NOMO-1 (cell line): ENCODE data around the gene ADCY2.

Source experiments
- DNase-seq, 2 experiments: peaks; one replicate each; lab custom pipeline; 2025; ENCODE audit not compliant: unreplicated experiment in 2 of 2; lab: John Stamatoyannopoulos, UW

Gene ADCY2

GRCh38 chr5:7705261-7705660 lies 309.3 kb downstream of the ADCY2 start:
- no peak for DNase-seq

- DNase-seq: no peak
Measured at GRCh38 chr5:7705736-7706135, 309.8 kb downstream of the ADCY2 start.

DNA sequence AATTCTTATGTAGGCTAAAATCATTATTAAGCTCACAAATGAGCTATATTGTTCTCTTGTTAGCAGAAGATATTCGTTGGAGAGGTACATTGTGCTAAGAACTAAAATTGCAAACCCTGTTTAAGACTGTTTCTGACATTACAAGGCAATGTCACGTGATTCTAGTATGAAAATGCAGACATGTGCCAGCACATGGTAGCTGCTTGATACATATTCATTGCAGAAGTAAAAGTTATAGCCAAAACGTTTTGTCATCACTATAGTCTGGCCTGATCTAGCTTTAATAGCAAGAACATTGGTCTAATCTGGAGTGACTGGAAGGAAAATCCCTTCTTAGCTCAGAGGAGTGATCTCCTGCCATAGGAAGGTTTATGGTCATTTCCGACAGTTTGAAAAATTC lies 310.3 kb downstream of the ADCY2 start:
- DNase-seq: no peak

DNA sequence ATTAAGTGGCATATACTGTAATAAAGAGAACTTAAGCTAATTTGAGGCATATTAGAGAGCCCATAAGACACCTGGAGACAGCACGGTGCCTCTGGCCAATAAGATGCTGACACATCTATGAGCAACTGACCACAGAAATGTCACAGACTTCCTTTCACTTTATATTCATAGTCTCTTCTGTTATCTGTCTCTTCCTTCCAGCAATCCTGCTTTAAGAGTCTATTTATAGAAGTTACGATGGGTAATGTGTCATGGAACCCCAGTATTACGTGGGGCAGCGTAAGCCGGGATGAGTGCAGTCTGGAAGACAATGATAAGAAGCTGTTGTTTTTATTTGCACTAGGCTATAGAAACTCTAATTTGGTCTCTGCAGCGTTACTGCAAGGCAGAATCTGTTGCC lies 318.2 kb downstream of the ADCY2 start:
- no peak for DNase-seq

- no peak for DNase-seq
Measured at GRCh38 chr5:7714697-7715096, 318.8 kb downstream of the ADCY2 start.

- DNase-seq: no peak
Measured at GRCh38 chr5:7717691-7718090, 321.8 kb downstream of the ADCY2 start.

DNA sequence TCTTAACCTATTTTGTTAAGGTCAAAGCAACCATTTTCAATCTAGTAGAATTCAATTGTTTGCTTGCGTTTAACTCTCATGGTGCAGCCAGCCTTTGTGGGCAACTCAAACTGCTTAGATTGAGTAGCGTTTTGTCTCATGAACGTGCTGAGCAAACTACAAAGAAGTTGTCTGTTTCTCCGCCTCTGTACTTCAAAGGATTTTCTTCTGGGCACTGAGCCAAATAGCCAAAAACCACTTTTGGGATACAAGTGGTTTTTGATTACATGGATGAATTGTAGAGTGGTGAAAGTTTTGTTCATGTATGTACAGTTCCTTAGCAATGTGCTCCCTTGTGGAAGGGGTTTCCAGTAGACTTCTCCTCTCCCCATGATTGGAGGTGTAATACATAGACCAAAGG lies 332.1 kb downstream of the ADCY2 start:
- no peak for DNase-seq

DNA sequence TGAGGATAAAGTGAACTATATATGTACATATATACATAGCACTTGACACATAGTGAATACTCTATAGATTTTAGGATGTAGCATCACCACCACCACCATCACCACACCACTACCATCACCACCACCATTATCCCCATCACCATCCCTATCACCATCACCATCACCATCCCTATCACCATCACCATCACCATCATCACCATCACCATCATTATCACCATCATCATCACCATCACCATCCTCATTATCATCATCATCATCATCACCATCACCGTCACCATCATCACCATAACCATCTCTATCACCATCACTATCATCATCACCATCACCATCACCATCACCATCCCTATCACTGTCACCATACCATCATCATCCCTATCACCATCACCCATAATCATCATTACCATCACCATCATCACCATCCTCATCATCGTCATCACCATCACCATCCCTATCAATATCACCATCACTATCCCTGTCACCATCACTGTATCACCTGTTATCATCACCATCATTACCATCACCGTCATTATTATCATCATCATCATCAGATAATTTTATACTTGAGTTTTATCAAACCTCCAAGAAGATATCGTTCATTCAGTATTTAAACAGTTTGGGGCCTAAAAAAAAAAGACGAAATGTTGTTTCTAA lies 345.6 kb downstream of the ADCY2 start:
- DNase-seq: no peak

- no peak for DNase-seq
Measured at GRCh38 chr5:7742241-7742656, 346.3 kb downstream of the ADCY2 start.

DNA sequence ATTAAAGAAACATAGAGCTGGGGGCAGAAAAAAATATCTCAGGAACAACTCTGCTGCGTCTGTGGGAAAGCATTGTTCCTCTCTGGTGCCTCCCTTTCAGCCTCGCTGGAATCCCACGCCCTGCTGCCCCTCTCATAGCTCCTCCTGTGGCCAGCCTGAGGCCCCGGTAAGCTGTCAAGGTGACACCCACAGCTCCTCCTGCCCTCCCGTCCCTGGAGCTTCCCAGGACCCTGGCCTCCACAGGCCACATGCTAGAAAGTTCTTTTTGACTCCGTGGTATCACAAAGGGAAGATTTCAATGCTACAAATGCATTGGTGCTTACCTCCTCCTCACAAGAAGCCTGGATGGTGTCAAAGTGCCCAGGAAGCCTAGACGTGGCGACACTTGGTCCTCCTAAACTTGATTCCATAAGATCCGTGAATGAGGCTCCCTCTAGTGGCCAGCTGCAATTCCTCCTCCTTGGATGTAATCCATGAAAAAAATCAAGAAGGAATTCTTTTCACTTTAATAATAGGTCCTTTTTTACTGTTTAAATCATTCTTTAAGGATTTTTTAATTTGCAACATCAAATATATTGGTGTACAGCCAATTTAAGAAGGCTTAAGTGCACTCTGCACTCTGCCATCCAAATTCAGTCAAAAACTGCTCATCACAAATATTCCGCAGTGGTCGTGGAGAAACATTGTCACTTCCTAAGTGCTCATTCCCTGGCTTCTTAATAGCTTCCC lies 350.1 kb downstream of the ADCY2 start:
- peak; percentile 6 to 49 for DNase-seq

DNA sequence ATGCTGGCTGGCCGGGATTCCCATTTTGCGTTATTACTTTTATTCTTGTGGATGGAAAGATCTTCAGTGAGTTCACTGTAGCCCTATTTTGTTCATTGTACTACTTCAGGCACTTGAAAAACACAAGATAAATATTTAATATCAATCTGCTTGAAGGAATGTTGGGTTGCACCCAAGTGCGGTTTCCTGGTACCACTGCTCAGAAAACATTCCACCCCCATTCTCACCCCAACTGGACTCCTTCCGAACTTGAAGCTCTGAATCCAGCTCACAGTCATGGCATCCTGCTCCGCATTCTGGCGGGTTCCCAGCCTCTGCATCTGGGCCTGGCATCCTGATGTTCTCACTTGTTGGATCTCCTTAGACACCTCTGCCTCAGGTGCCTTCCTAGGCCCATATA lies 351.8 kb downstream of the ADCY2 start:
- DNase-seq: no peak

GRCh38 chr5:7749626-7750025 lies 353.7 kb downstream of the ADCY2 start:
- no peak for DNase-seq

- no peak for DNase-seq
Measured at GRCh38 chr5:7751874-7752273, 355.9 kb downstream of the ADCY2 start.

GRCh38 chr5:7753181-7753580 lies 357.2 kb downstream of the ADCY2 start:
- no peak for DNase-seq

GRCh38 chr5:7753596-7753995 lies 357.7 kb downstream of the ADCY2 start:
- peak; percentile 28 to 63 for DNase-seq

DNA sequence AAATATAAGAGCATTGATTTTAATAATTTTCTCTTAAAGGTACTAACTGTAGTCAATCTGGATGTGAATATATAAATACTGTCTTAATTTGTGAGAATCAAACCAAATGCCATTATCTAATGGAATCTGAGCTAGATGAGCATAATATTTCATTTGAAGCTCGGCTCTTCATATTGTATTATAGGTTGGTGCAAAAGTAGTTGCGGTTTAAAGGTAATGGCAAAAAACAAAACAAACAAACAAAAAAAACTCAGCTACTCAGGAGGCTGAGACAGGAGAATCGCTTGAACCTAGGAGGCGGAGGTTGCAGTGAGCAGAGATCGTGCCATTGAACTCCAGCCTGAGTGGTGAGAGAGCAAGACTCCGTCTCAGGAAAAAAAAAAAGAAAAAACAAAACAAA lies 358.6 kb downstream of the ADCY2 start:
- DNase-seq: no peak

- DNase-seq: peak; percentile 65 to 69
Measured at GRCh38 chr5:7754997-7755596, 359.2 kb downstream of the ADCY2 start.

DNA sequence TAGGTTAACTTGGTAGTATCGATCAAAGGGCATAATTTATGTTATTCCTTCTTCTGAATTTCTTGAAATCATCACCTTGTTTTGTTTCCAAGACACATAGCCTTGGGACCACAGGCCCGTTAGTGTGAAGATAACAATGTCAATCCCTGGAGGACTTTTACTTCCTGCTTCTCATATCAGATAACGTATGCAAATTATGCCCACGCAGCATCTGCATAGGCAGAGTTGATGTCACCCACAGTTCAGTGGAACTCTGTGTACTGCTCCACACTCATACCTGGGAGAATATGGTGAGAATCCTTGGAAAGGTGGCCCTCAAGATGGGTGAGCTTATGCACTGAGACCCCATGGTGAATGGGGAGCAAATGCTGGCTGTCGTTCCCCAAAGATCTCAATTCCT lies 360.0 kb downstream of the ADCY2 start:
- DNase-seq: no peak

- DNase-seq: peak; percentile 62 to 91
Measured at GRCh38 chr5:7756453-7756852, 360.5 kb downstream of the ADCY2 start.

DNA sequence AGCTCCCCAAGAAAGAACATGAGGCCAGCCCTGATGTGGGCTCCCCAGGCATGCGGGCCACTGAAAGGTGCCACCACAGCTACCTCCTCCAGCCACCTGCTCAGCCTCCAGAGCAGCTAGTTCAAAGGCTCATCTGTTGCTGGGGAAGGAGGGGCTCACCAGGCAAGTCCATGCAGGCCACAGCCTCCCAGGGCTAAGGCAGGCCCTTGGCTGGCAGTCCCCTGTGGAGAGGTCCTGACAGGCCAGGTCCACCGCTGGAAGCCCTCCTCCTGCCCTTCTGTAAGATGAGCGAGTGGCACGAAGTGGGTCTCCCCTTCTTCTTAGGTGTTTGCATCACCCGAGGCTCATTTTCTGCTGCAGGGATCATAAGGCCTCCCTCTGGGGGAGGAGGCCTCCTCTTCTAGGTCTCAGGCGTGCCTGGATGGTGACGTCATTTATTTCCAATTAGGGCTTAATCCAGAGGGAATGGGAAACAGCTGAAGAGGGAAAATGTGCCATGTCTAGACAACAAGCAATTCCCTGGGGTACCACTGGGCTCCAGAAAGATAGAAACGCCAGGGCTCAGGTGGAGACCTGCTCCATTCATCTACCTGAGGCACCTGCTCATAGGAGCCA lies 363.4 kb downstream of the ADCY2 start:
- DNase-seq: no peak

- no peak for DNase-seq
Measured at GRCh38 chr5:7759951-7760580, 364.1 kb downstream of the ADCY2 start.
